Smooth muscle cell (in vitro differentiated cells): ENCODE data around the gene CDK14. TPM values are rescaled to one million over a fixed set of nuclear protein-coding genes. Genes with fewer than 3 reads are reported as not detected.

ENCODE experiments used
- DNase-seq: peaks from one replicate; lab custom pipeline; 2025; ENCODE audit not compliant: unreplicated experiment; lab: John Stamatoyannopoulos, UW
- H2AFZ ChIP-seq: fragments of 200-600 bp; sonication (generic); 2 replicates; pipeline ENCODE4 v1.6.0; 2016; ENCODE audit warnings: antibody characterized with exemption, low read depth, mild to moderate bottlenecking
- H3F3A ChIP-seq: fragments of 200-600 bp; sonication (generic); 2 replicates; pipeline ENCODE4 v1.6.0; 2017; ENCODE audit warnings: antibody characterized with exemption, low read depth
- H3K27ac ChIP-seq: fragments of 200-600 bp; sonication (generic); 2 replicates; pipeline ENCODE4 v1.5.1; 2016; ENCODE audit warnings: low read depth, mild to moderate bottlenecking
- H3K27me3 ChIP-seq: fragments of 200-600 bp; sonication (generic); 2 replicates; pipeline ENCODE4 v1.6.1; 2016; ENCODE audit warnings: low read depth, mild to moderate bottlenecking
- H3K36me3 ChIP-seq: fragments of 200-600 bp; sonication (generic); 2 replicates; pipeline ENCODE4 v1.5.1; 2016; ENCODE audit warnings: low read depth
- H3K4me1 ChIP-seq: fragments of 200-600 bp; sonication (generic); 2 replicates; pipeline ENCODE4 v1.5.1; 2016; ENCODE audit warnings: low read depth
- H3K4me2 ChIP-seq: fragments of 200-600 bp; sonication (generic); 2 replicates; pipeline ENCODE4 v1.6.0; 2016; ENCODE audit warnings: mild to moderate bottlenecking
- H3K4me3 ChIP-seq: fragments of 200-600 bp; sonication (generic); 2 replicates; pipeline ENCODE4 v1.5.1; 2016; ENCODE audit warnings: mild to moderate bottlenecking
- H3K79me2 ChIP-seq: fragments of 200-600 bp; sonication (generic); 2 replicates; pipeline ENCODE4 v1.6.0; 2016; ENCODE audit warnings: low read depth, mild to moderate bottlenecking
- H3K9ac ChIP-seq: fragments of 200-600 bp; sonication (generic); 2 replicates; pipeline ENCODE4 v1.6.0; 2016; ENCODE audit warnings: low read depth
- H3K9me3 ChIP-seq: fragments of 200-600 bp; sonication (generic); replicated peaks from 2 replicates; pipeline ENCODE4 v1.5.1; 2016; ENCODE audit warnings: low read depth
- H4K20me1 ChIP-seq: fragments of 200-600 bp; sonication (generic); 2 replicates; pipeline ENCODE4 v1.6.0; 2016; ENCODE audit warnings: low read depth
- CTCF ChIP-seq: fragments of 200-600 bp; sonication (generic); IDR thresholded peaks from 2 replicates; pipeline ENCODE4 v1.5.1; 2017; ENCODE audit warnings: borderline replicate concordance, mild to moderate bottlenecking, antibody characterized with exemption; ENCODE audit not compliant: insufficient read depth, poor library complexity, severe bottlenecking
- WGBS: methylation state at CpG from one replicate; pipeline ENCODE4 v1.1.7; 2016; ENCODE audit warnings: low lambda C conversion rate; 5-methylcytosine and 5-hydroxymethylcytosine counted together
- polyA plus RNA-seq: library from polyadenylated mRNA; unstranded; fragments of >200 nt; fragmentation: Nextera tagmentation; extraction: Ambion mirVana; gene quantifications from 2 replicates; pipeline ENCODE4 v1.2.1, GENCODE V29; 2016
- total RNA-seq: library from RNA; depleted of rRNA; stranded (reverse); fragments of >200 nt; gene quantifications from 2 replicates; pipeline ENCODE4 v1.2.3, GENCODE V29; 2014

Gene CDK14
- total and polyA plus RNA-seq, 2 experiments from 2014 or later = 4.1 to 5.3 TPM

- H3K27ac ChIP-seq = no peak overlapping the region
- TF ChIP-seq CTCF = no peak
- peaks cover 11% of the 10 kb centered on the region for H3K4me1 ChIP-seq
- no peak for DNase-seq
- H3F3A ChIP-seq = no peaks in the 10 kb centered on the region
- no peak overlapping the region for H3K9ac ChIP-seq
- no peaks in the 10 kb centered on the region for H3K79me2 ChIP-seq
- H3K9me3 ChIP-seq = no peaks in the 10 kb centered on the region
- H4K20me1 ChIP-seq = no peaks in the 10 kb centered on the region
- H3K4me2 ChIP-seq = no peak overlapping the region
- no peak overlapping the region for H2AFZ ChIP-seq
- H3K4me3 ChIP-seq = no peak overlapping the region
- WGBS = 78% methylated on average over 4 of the region's 4 CpGs
- no peaks in the 10 kb centered on the region for H3K36me3 ChIP-seq
- no peaks in the 10 kb centered on the region for H3K27me3 ChIP-seq
These were observed 408.9 kb downstream of the CDK14 start for GRCh38 chr7:91005024-91005423.

- Histone ChIP-seq H3K4me1 (peaks cover 2% of the 10 kb centered on the region), H3K79me2 (no peaks in the 10 kb centered on the region), H3K4me3 (no peak overlapping the region), H3K4me2 (no peak overlapping the region), H2AFZ (no peak overlapping the region), H3K27ac (no peak overlapping the region), H3K36me3 (no peaks in the 10 kb centered on the region), H4K20me1 (no peaks in the 10 kb centered on the region), H3K9me3 (no peaks in the 10 kb centered on the region), H3K9ac (no peak overlapping the region), H3K27me3 (no peaks in the 10 kb centered on the region), H3F3A (no peaks in the 10 kb centered on the region)
- no peak for TF ChIP-seq CTCF
- 98% methylated on average over 9 of the region's 9 CpGs for WGBS
- no peak for DNase-seq
These were observed 409.7 kb downstream of the CDK14 start for GRCh38 chr7:91005841-91006240.

- Histone ChIP-seq H3K4me2 (no peak overlapping the region), H3K9ac (no peak overlapping the region), H3K4me3 (no peak overlapping the region), H3K4me1 (no peaks in the 10 kb centered on the region), H4K20me1 (no peaks in the 10 kb centered on the region), H3K27me3 (no peaks in the 10 kb centered on the region), H3K79me2 (no peaks in the 10 kb centered on the region), H3F3A (no peaks in the 10 kb centered on the region), H2AFZ (no peak overlapping the region), H3K36me3 (no peaks in the 10 kb centered on the region), H3K27ac (no peak overlapping the region), H3K9me3 (no peaks in the 10 kb centered on the region)
- no peak for TF ChIP-seq CTCF
- DNase-seq = no peak
- 86% methylated on average over 1 of the region's 1 CpG for WGBS
These were observed 411.2 kb downstream of the CDK14 start for GRCh38 chr7:91007371-91007770.

- H3K4me1 ChIP-seq = no peaks in the 10 kb centered on the region
- H3K27me3 ChIP-seq = no peaks in the 10 kb centered on the region
- H4K20me1 ChIP-seq = no peaks in the 10 kb centered on the region
- H3K79me2 ChIP-seq = no peaks in the 10 kb centered on the region
- no peak overlapping the region for H3K4me3 ChIP-seq
- H3K4me2 ChIP-seq = no peak overlapping the region
- WGBS = 94% methylated on average over 1 of the region's 1 CpG
- no peak overlapping the region for H3K27ac ChIP-seq
- H3K36me3 ChIP-seq = no peaks in the 10 kb centered on the region
- DNase-seq = no peak
- TF ChIP-seq CTCF = no peak
- H3K9me3 ChIP-seq = no peaks in the 10 kb centered on the region
- H3F3A ChIP-seq = no peaks in the 10 kb centered on the region
- H3K9ac ChIP-seq = no peak overlapping the region
- no peak overlapping the region for H2AFZ ChIP-seq
These were observed 417.0 kb downstream of the CDK14 start for GRCh38 chr7:91013078-91013477.
